Head of caudate nucleus (tissue), 42 donors: ENCODE data around the gene SSPN.

Source experiments
- DNase-seq, 42 donors: peaks; one replicate each; pipeline versions ENCODE4 v3.0.0 to v3.0.0-alpha.2; 2020 to 2021; ENCODE audit warnings: mixed read lengths in 7 of 42
- intact Hi-C: fragments of 100-400 bp; cut with DNase I; formaldehyde crosslinking; loops from one replicate; pipeline ENCODE4 v1.15.0; 2022

The SSPN gene

GRCh38 chr12:26182377-26182776 lies 13.0 kb upstream of the SSPN start:
- no peak for DNase-seq

GRCh38 chr12:26185532-26186320 lies 9.6 kb upstream of the SSPN start:
- DNase-seq = no peak
- intact Hi-C loops = no loop called here

More at GRCh38 chr12:26182377-26182776, 13.0 kb upstream of the SSPN start:
- intact Hi-C loops = no loop called here

- intact Hi-C loops = no loop called here
- no peak for DNase-seq
These were observed 8.2 kb upstream of the SSPN start for GRCh38 chr12:26187014-26187798.

GRCh38 chr12:26188127-26188526 lies 7.2 kb upstream of the SSPN start:
- no peak for DNase-seq
- intact Hi-C loops = no loop called here

GRCh38 chr12:26188641-26189040 lies 6.7 kb upstream of the SSPN start:
- DNase-seq = no peak

GRCh38 chr12:26192142-26192541 lies 3.2 kb upstream of the SSPN start:
- DNase-seq = no peak
- intact Hi-C loops = no loop called here

More at GRCh38 chr12:26188641-26189040, 6.7 kb upstream of the SSPN start:
- intact Hi-C loops = no loop called here

- no peak for DNase-seq
- intact Hi-C loops = no loop called here
These were observed 1.8 kb upstream of the SSPN start for GRCh38 chr12:26193539-26193938.

GRCh38 chr12:26195641-26196420 lies 458 bp downstream of the SSPN start:
- DNase-seq = peak; percentile 56 to 89 (median 79)
- intact Hi-C loops = loop anchor here (2.0 kb wide), 1 partner anchor 73 kb away; no protein-coding TSS in a partner anchor

- DNase-seq = peak in 14 of 42 donors; percentile 6 to 63 (median 39)
- intact Hi-C loops = no loop called here
These were observed 996 bp downstream of the SSPN start for GRCh38 chr12:26196421-26196716.

GRCh38 chr12:26197832-26198231 lies 2.5 kb downstream of the SSPN start:
- intact Hi-C loops = no loop called here
- no peak for DNase-seq

GRCh38 chr12:26198742-26199141 lies 3.4 kb downstream of the SSPN start:
- intact Hi-C loops = no loop called here
- DNase-seq = peak in 2 of 42 donors; percentile 34 to 60

GRCh38 chr12:26203167-26203780 lies 7.9 kb downstream of the SSPN start:
- intact Hi-C loops = no loop called here
- DNase-seq = no peak

- intact Hi-C loops = no loop called here
These were observed 9.4 kb downstream of the SSPN start for GRCh38 chr12:26204612-26205289.

GRCh38 chr12:26205298-26205697 lies 9.9 kb downstream of the SSPN start:
- no peak for DNase-seq
- intact Hi-C loops = no loop called here

More at GRCh38 chr12:26204612-26205289, 9.4 kb downstream of the SSPN start:
- peak in 7 of 42 donors; percentile 11 to 72 (median 33) for DNase-seq

- peak in 26 of 42 donors; percentile 11 to 72 (median 50) for DNase-seq
- intact Hi-C loops = no loop called here
These were observed 10.6 kb downstream of the SSPN start for GRCh38 chr12:26205941-26206340.

GRCh38 chr12:26211331-26211730 lies 16.0 kb downstream of the SSPN start:
- DNase-seq = no peak
- intact Hi-C loops = no loop called here

GRCh38 chr12:26212396-26212795 lies 17.0 kb downstream of the SSPN start:
- intact Hi-C loops = no loop called here
- no peak for DNase-seq

- DNase-seq = no peak
- intact Hi-C loops = no loop called here
These were observed 17.6 kb downstream of the SSPN start for GRCh38 chr12:26212988-26213387.

- intact Hi-C loops = no loop called here
- DNase-seq = no peak
These were observed 18.7 kb downstream of the SSPN start for GRCh38 chr12:26214121-26214520.
